C4-2B (cell line): Measurements from ENCODE around the gene PRR13.

Experiments used
- CTCF ChIP-seq: fragments of 450-650 bp; conservative IDR thresholded peaks from 2 replicates; pipeline ENCODE4 v1.5.1; 2017; ENCODE audit warnings: mild to moderate bottlenecking
- ZFX ChIP-seq: fragments of 450-650 bp; IDR thresholded peaks from 2 replicates; pipeline ENCODE4 v1.6.1; 2017

DNA sequence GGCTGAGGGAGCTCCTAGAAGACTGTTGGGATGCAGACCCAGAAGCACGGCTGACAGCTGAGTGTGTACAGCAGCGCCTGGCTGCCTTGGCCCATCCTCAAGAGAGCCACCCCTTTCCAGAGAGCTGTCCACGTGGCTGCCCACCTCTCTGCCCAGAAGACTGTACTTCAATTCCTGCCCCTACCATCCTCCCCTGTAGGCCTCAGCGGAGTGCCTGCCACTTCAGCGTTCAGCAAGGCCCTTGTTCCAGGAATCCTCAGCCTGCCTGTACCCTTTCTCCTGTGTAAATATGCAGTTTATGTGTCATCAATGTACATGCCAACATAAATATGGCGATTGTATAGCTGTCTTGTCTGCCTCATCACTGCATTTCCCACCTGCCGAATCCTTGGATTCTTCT, 10.3 kb upstream of the PRR13 start:
- TF ChIP-seq CTCF = no peak
- no peak for TF ChIP-seq ZFX
